Endothelial cell (in vitro differentiated cells): ENCODE measurements around the gene SLF2. TPM values are rescaled to one million over a fixed set of nuclear protein-coding genes. Genes with fewer than 3 reads are reported as not detected.

Experiments used
- DNase-seq: peaks from one replicate; pipeline ENCODE4 v3.0.0; 2021; ENCODE audit warnings: low spot score
- H3K27ac Mint-ChIP-seq: one replicate; pipeline ENCODE4 v1.8.0; 2021; ENCODE audit warnings: mixed read lengths, inconsistent platforms; ENCODE audit not compliant: unreplicated experiment
- H3K27me3 Mint-ChIP-seq: one replicate; pipeline ENCODE4 v1.8.0; 2021; ENCODE audit warnings: mild to moderate bottlenecking, moderate library complexity, mixed read lengths, inconsistent platforms; ENCODE audit not compliant: unreplicated experiment
- H3K36me3 Mint-ChIP-seq: one replicate; pipeline ENCODE4 v1.8.0; 2021; ENCODE audit warnings: mild to moderate bottlenecking, low read depth, mixed read lengths, inconsistent platforms; ENCODE audit not compliant: unreplicated experiment
- H3K4me1 Mint-ChIP-seq: one replicate; pipeline ENCODE4 v1.8.0; 2021; ENCODE audit warnings: mild to moderate bottlenecking, mixed read lengths, inconsistent platforms; ENCODE audit not compliant: unreplicated experiment
- H3K4me3 Mint-ChIP-seq: one replicate; pipeline ENCODE4 v1.8.0; 2021; ENCODE audit warnings: mild to moderate bottlenecking, mixed read lengths, inconsistent platforms; ENCODE audit not compliant: unreplicated experiment
- H3K9me3 Mint-ChIP-seq: one replicate; pipeline ENCODE4 v1.8.0; 2021; ENCODE audit warnings: mixed read lengths, inconsistent platforms; ENCODE audit not compliant: unreplicated experiment
- CTCF ChIP-seq: fragments of 200-600 bp; sonication (generic); IDR thresholded peaks from one replicate; pipeline ENCODE4 v1.5.0; 2021; ENCODE audit warnings: antibody characterized with exemption; ENCODE audit not compliant: unreplicated experiment
- total RNA-seq: library from RNA; stranded (reverse); fragmentation: NEBNext Ultra II Directional; extraction: Animal tissue kit (Norgen Biotek cat#: 25700); gene quantifications from one replicate; pipeline ENCODE4 v1.2.1, GENCODE V29; 2021; ENCODE audit not compliant: unreplicated experiment

The SLF2 gene
- total RNA-seq, 1 donor from 2014 or later: 31.2 TPM

GRCh38 chr10:100879741-100880360 lies 32.9 kb upstream of the SLF2 start:
- TF ChIP-seq CTCF: no peak
- Mint-ChIP-seq H3K4me3 (no peak overlapping the region), H3K9me3 (no peaks in the 10 kb centered on the region), H3K27me3 (no peaks in the 10 kb centered on the region), H3K4me1 (peaks cover 14% of the 10 kb centered on the region), H3K36me3 (no peaks in the 10 kb centered on the region), H3K27ac (no peak overlapping the region)
- peak; percentile 46 for DNase-seq

- no peak overlapping the region for H3K4me3 Mint-ChIP-seq
- H3K9me3 Mint-ChIP-seq: no peaks in the 10 kb centered on the region
- H3K27ac Mint-ChIP-seq: no peak overlapping the region
Observed at GRCh38 chr10:100881556-100882213, 31.1 kb upstream of the SLF2 start.

DNA sequence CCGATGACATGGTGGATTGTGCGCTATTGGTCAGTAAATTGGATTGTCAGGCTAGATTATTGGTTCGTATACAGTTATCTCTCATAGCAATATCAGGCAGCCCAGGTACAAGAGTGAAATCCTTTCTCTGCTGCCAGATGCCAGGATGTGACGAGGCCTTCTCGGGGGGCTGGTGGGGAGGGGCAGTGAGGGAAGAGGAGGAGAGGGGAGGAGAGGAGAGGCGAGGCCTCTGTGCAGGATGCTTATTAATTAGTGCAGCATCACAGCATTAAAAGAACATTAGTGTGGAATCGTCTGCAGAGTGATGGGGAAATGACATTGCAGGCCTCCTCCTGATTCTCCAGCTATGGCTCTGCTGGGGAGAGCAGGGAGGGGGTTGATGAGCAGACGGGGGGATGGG lies 30.5 kb upstream of the SLF2 start:
- H3K27me3 Mint-ChIP-seq: no peaks in the 10 kb centered on the region
- peaks cover 22% of the 10 kb centered on the region for H3K4me1 Mint-ChIP-seq
- no peak for TF ChIP-seq CTCF
- no peak overlapping the region for H3K4me3 Mint-ChIP-seq
- H3K27ac Mint-ChIP-seq: no peak overlapping the region
- no peaks in the 10 kb centered on the region for H3K9me3 Mint-ChIP-seq
- DNase-seq: no peak
- H3K36me3 Mint-ChIP-seq: no peaks in the 10 kb centered on the region

More at GRCh38 chr10:100881556-100882213, 31.1 kb upstream of the SLF2 start:
- H3K4me1 Mint-ChIP-seq: peaks cover 17% of the 10 kb centered on the region
- no peak for TF ChIP-seq CTCF
- no peaks in the 10 kb centered on the region for H3K27me3 Mint-ChIP-seq
- no peak for DNase-seq
- no peaks in the 10 kb centered on the region for H3K36me3 Mint-ChIP-seq

- H3K4me1 Mint-ChIP-seq: peaks cover 19% of the 10 kb centered on the region
- no peak overlapping the region for H3K4me3 Mint-ChIP-seq
- H3K27me3 Mint-ChIP-seq: peaks cover 1% of the 10 kb centered on the region
- H3K9me3 Mint-ChIP-seq: no peaks in the 10 kb centered on the region
- H3K36me3 Mint-ChIP-seq: no peaks in the 10 kb centered on the region
- TF ChIP-seq CTCF: no peak
- H3K27ac Mint-ChIP-seq: no peak overlapping the region
- no peak for DNase-seq
Observed at GRCh38 chr10:100882671-100883311, 30.0 kb upstream of the SLF2 start.
